Testis (tissue), 3 donors: ENCODE measurements around the gene EFCAB8. TPM values are rescaled to one million over a fixed set of nuclear protein-coding genes. Genes with fewer than 3 reads are reported as not detected.

Experiments
- DNase-seq: peaks from one replicate; pipeline ENCODE4 v3.0.0-alpha.2; 2019
- H3K27ac ChIP-seq, 2 donors: fragments of 200-600 bp; sonication (generic); one replicate each; pipeline ENCODE4 v1.5.1; 2019
- H3K27me3 ChIP-seq: fragments of 200-600 bp; sonication (generic); one replicate; pipeline ENCODE4 v1.5.1; 2019
- H3K36me3 ChIP-seq: fragments of 200-600 bp; sonication (generic); one replicate; pipeline ENCODE4 v1.5.1; 2017; ENCODE audit warnings: low read depth; ENCODE audit errors: missing control alignments
- H3K4me1 ChIP-seq: fragments of 200-600 bp; sonication (generic); one replicate; pipeline ENCODE4 v1.5.1; 2019
- H3K4me3 ChIP-seq, 2 donors: fragments of 200-600 bp; sonication (generic); one replicate each; pipeline ENCODE4 v1.5.1; 2017 to 2019
- H3K9me3 ChIP-seq: fragments of 200-600 bp; sonication (generic); one replicate; pipeline ENCODE4 v1.5.1; 2017
- POLR2A ChIP-seq: fragments of 450-650 bp; IDR thresholded peaks from one replicate; pipeline ENCODE4 v1.6.1; 2017; ENCODE audit warnings: antibody characterized with exemption, mild to moderate bottlenecking, moderate library complexity
- WGBS, 2 donors: methylation state at CpG; one replicate each; pipeline ENCODE4 v1.1.5; 2018; 5-methylcytosine and 5-hydroxymethylcytosine counted together
- intact Hi-C: fragments of 100-400 bp; cut with DNase I; formaldehyde crosslinking; loops from one replicate; pipeline ENCODE4 v1.15.1; 2023; ENCODE audit warnings: low total_unique reads
- polyA plus RNA-seq: library from polyadenylated mRNA; stranded (reverse); fragments of 350-450 nt; fragmentation: Illumina TruSeq; extraction: RNeasy Lipid Tissue Mini Kit (QIAGEN cat#74804); gene quantifications from one replicate; pipeline ENCODE4 v1.2.3, GENCODE V29; 2014; ENCODE audit warnings: low read depth, low replicate concordance; ENCODE audit not compliant: insufficient read depth
- total RNA-seq, 2 donors: library from RNA; depleted of rRNA; stranded (reverse); fragments of >200 nt; gene quantifications; one replicate each; pipeline ENCODE4 v1.2.3, GENCODE V29; 2016
- TF ChIP-seq, protein P1 (sequence below), 3 experiments: fragments of 450-650 bp in 2 of 3; fragments of 200-600 bp in 1 of 3; sonication (generic) in 1 of 3; IDR thresholded peaks; one replicate each; pipeline ENCODE4 v1.5.1; 2016 to 2019; ENCODE audit warnings: antibody characterized with exemption in 3 of 3, mild to moderate bottlenecking in 2 of 3, moderate library complexity in 1 of 3

EFCAB8 gene
- total and polyA plus RNA-seq, 3 donors from 2014 or later, result 4.9 to 9.5 (median 6.3) TPM

DNA sequence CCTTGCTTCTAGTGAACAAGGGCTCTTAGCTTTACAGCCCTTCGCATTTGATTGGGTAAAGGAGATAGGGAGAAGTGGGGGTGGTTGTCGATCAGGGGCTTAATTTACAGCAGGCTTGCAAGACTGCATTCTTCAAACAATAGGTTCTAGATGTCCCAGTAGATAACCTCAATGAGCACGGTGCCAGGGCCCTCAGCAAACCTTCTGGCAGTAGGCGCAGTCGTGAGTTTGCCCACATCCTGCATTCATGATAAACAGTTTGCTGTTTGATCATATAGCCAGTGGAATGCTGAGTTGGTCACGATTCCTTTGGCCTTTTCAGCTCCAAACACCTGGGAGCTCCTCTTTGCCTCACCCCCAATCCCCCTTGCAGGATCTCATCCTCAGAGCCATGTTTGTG, 118.0 kb downstream of the EFCAB8 start:
- no peak overlapping the region for H3K27ac ChIP-seq
- intact Hi-C loops, result no loop called here
- TF ChIP-seq, protein P1, sequence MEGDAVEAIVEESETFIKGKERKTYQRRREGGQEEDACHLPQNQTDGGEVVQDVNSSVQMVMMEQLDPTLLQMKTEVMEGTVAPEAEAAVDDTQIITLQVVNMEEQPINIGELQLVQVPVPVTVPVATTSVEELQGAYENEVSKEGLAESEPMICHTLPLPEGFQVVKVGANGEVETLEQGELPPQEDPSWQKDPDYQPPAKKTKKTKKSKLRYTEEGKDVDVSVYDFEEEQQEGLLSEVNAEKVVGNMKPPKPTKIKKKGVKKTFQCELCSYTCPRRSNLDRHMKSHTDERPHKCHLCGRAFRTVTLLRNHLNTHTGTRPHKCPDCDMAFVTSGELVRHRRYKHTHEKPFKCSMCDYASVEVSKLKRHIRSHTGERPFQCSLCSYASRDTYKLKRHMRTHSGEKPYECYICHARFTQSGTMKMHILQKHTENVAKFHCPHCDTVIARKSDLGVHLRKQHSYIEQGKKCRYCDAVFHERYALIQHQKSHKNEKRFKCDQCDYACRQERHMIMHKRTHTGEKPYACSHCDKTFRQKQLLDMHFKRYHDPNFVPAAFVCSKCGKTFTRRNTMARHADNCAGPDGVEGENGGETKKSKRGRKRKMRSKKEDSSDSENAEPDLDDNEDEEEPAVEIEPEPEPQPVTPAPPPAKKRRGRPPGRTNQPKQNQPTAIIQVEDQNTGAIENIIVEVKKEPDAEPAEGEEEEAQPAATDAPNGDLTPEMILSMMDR (IDR thresholded peaks at IDR 0.05), result no peak
- TF ChIP-seq POLR2A, result no peak

DNA sequence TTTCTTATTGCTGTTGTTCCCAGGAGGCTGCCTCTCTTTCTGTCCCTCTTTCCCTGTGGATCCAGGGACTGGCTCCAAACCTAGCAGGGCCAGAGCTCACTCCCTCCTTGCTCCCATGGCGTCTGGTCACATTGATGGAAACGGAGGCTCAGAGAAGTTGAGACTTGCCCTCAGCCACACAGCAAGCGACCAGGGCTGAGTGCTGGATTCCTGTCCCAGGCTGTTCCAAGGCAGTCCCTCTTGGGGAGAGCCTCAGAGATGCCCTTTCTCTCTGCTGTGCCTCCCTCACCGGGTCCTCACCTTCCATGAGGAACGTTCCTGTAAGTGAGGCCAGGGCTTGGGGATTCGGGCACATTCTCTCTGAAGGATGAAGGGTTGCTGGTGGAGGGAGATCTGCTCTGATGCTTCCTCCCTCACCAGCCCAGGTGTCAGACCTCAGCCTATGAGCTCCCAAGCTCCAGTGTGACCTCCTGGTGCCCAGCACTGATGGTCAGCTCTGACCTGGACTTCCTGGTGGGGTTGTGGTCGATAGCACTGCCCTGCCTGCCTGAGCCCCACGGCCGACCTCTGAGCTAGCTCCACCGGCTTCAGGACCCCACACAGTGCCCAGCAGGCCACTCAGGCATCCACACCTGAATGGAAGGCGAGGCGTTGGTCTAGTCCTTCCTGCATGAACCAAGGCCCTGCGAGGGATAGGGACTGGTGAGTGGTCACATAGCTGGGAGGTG, 118.7 kb downstream of the EFCAB8 start:
- intact Hi-C loops, result no loop called here
- no peak for DNase-seq
- no peaks in the 10 kb centered on the region for H3K36me3 ChIP-seq

More for the DNA sequence above, 118.0 kb downstream of the EFCAB8 start:
- no peak overlapping the region for H3K4me3 ChIP-seq
- 75 to 77% methylated on average over 6 of the region's 6 CpGs for WGBS, 2 donors
- H3K9me3 ChIP-seq, result no peaks in the 10 kb centered on the region
- no peaks in the 10 kb centered on the region for H3K27me3 ChIP-seq
- DNase-seq, result no peak
- no peaks in the 10 kb centered on the region for H3K4me1 ChIP-seq
- H3K36me3 ChIP-seq, result no peaks in the 10 kb centered on the region

DNA sequence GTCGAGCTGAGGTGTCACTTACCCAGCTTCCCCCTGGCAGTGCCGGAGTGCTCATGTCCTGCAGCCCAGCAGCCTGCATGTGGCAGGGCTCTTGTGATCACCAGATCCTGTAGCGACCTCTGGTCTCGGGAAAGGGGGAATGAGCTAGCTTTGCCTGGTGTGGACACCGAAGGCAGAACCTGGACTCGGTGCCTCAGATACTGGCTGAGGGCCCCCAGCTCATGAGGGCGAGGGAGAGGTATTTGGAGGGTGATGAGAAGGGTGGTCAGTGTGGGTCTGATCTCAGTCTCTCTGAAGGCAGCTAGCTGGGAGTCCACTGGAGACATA, 119.2 kb downstream of the EFCAB8 start:
- no peak overlapping the region for H3K4me3 ChIP-seq
- 83 to 95% methylated on average over 6 to 7 of the region's 7 CpGs for WGBS, 2 donors
- intact Hi-C loops, result no loop called here
- peaks cover 3% of the 10 kb centered on the region for H3K4me1 ChIP-seq
- H3K36me3 ChIP-seq, result no peaks in the 10 kb centered on the region
- TF ChIP-seq POLR2A, result no peak
- TF ChIP-seq, protein P1 (IDR thresholded peaks at IDR 0.05), result no peak
- H3K9me3 ChIP-seq, result no peaks in the 10 kb centered on the region
- no peak overlapping the region for H3K27ac ChIP-seq
- DNase-seq, result no peak
- no peaks in the 10 kb centered on the region for H3K27me3 ChIP-seq

More for the DNA sequence above, 118.7 kb downstream of the EFCAB8 start:
- H3K27me3 ChIP-seq, result no peaks in the 10 kb centered on the region
- WGBS, 2 donors, result 90 to 92% methylated on average over 5 to 13 of the region's 13 CpGs
- no peaks in the 10 kb centered on the region for H3K9me3 ChIP-seq
- no peak for TF ChIP-seq POLR2A
- TF ChIP-seq, protein P1 (IDR thresholded peaks at IDR 0.05), result no peak
- no peak overlapping the region for H3K27ac ChIP-seq
- no peak overlapping the region for H3K4me3 ChIP-seq
- H3K4me1 ChIP-seq, result no peaks in the 10 kb centered on the region

DNA sequence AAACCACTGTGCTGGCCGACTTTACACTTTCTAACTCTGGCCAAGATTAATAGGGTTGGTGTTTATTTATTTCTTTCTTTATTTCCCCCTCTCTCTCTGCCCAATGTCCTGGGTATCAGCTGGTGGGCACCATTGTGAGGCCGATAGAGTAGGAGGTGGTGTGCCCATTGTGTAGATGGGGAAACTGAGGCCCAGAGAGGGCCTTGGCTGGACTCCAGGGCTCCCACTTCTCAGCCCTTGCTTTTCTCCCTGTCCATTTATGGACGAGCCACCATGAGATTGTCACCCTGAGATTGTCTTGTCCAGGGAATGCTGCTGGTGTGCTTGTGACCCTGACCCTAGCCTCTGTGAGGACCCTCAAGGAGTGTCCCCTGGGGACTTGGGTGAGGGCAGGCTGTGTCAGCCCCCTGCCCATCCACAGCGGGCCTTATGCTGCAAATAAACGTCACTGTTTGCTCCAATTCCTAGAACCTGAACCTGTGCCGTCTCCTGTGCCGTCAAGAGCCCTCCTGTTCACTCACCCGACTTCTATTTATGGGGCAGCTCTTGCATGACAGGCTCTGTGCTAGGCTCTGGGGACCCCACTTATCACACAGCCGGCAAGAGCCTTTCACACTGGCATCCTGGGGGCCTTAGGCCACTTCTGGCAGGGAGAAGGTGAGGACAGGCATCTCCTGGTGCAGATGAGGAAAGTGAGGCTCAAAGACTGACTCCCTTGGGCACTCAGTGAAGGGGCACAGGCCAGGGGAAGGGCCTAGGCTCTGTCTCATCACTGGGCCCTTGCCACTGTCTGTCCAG, 120.7 kb downstream of the EFCAB8 start:
- TF ChIP-seq, protein P1 (IDR thresholded peaks at IDR 0.05), result no peak
- no peak for TF ChIP-seq POLR2A
- Histone ChIP-seq H3K4me3 (no peak overlapping the region), H3K27me3 (no peaks in the 10 kb centered on the region), H3K36me3 (no peaks in the 10 kb centered on the region), H3K9me3 (no peaks in the 10 kb centered on the region), H3K27ac (no peak overlapping the region), H3K4me1 (peaks cover 3% of the 10 kb centered on the region)
- DNase-seq, result no peak
- 84 to 96% methylated on average over 9 of the region's 9 CpGs for WGBS, 2 donors
- intact Hi-C loops, result no loop called here
